ENCODE measurements around the gene MBL2. TPM values are rescaled to one million over a fixed set of nuclear protein-coding genes. Genes with fewer than 3 reads are reported as not detected.
A peak's percentile ranks its signal among the peaks of the same experiment; 100 is the strongest.

MBL2 gene
- total and polyA plus RNA-seq, 8 donors: 2.7 TPM; not detected in 7

GRCh38 chr10:52756966-52757365, 15.6 kb downstream of the MBL2 start:
- Histone ChIP-seq H3K36me3 (no peaks in the 10 kb centered on the region), H3K27me3 (no peaks in the 10 kb centered on the region), H3K4me1 (no peaks in the 10 kb centered on the region), H3K4me3 (no peak overlapping the region), H3K9me3 (no peaks in the 10 kb centered on the region), H3K27ac (no peak overlapping the region)
- intact Hi-C loops (cut with DNase I; ENCODE audit: low total_unique reads): no loop called here
- 50 to 70% (median 65%) methylated on average over 4 of the region's 4 CpGs for WGBS, 5 donors
- TF ChIP-seq EP300 (IDR thresholded peaks at IDR 0.05) (no peak), CTCF (IDR thresholded peaks at IDR 0.05) (no peak), POLR2A (IDR thresholded peaks at IDR 0.05) (no peak), POLR2AphosphoS5 (IDR thresholded peaks at IDR 0.05) (no peak)
- DNase-seq: no peak

- no peak for DNase-seq
- Histone ChIP-seq H3K4me3 (no peak overlapping the region), H3K27me3 (no peaks in the 10 kb centered on the region), H3K4me1 (no peaks in the 10 kb centered on the region), H3K27ac (no peak overlapping the region), H3K9me3 (no peaks in the 10 kb centered on the region), H3K36me3 (no peaks in the 10 kb centered on the region)
- intact Hi-C loops (cut with DNase I; ENCODE audit: low total_unique reads): no loop called here
- TF ChIP-seq EP300 (IDR thresholded peaks at IDR 0.05) (no peak), POLR2A (IDR thresholded peaks at IDR 0.05) (no peak), CTCF (IDR thresholded peaks at IDR 0.05) (no peak), POLR2AphosphoS5 (IDR thresholded peaks at IDR 0.05) (no peak)
- 86 to 95% (median 89%) methylated on average over 4 of the region's 4 CpGs for WGBS, 5 donors
Observed at GRCh38 chr10:52756295-52756694, 16.3 kb downstream of the MBL2 start.

GRCh38 chr10:52755297-52756062, 17.1 kb downstream of the MBL2 start:
- Histone ChIP-seq H3K27ac (no peak overlapping the region), H3K4me3 (no peak overlapping the region), H3K36me3 (no peaks in the 10 kb centered on the region), H3K9me3 (no peaks in the 10 kb centered on the region), H3K27me3 (no peaks in the 10 kb centered on the region), H3K4me1 (no peaks in the 10 kb centered on the region)
- TF ChIP-seq CTCF (IDR thresholded peaks at IDR 0.05) (no peak), POLR2AphosphoS5 (IDR thresholded peaks at IDR 0.05) (peak in 1 of 3 donors; percentile 22)
- intact Hi-C loops (cut with DNase I; ENCODE audit: low total_unique reads): no loop called here
- 65 to 89% (median 83%) methylated on average over 5 of the region's 5 CpGs for WGBS, 5 donors
- no peak for DNase-seq

- Histone ChIP-seq H3K27ac (no peak overlapping the region), H3K27me3 (no peaks in the 10 kb centered on the region), H3K4me1 (no peaks in the 10 kb centered on the region), H3K4me3 (no peak overlapping the region), H3K36me3 (no peaks in the 10 kb centered on the region), H3K9me3 (no peaks in the 10 kb centered on the region)
- intact Hi-C loops (cut with DNase I; ENCODE audit: low total_unique reads): no loop called here
- WGBS, 5 donors: 70 to 84% (median 79%) methylated on average over 3 of the region's 3 CpGs
- DNase-seq: no peak
- TF ChIP-seq POLR2AphosphoS5 (IDR thresholded peaks at IDR 0.05): no peak
- TF ChIP-seq POLR2A (IDR thresholded peaks at IDR 0.05): no peak
- no peak for TF ChIP-seq EP300 (IDR thresholded peaks at IDR 0.05)
- no peak for TF ChIP-seq CTCF (IDR thresholded peaks at IDR 0.05)
Observed at GRCh38 chr10:52752801-52753445, 19.7 kb downstream of the MBL2 start.
